GM23338 (cell line): ENCODE results near the gene PTAR1. TPM values are rescaled to one million over a fixed set of nuclear protein-coding genes. Genes with fewer than 3 reads are reported as not detected.

ENCODE experiments used
- ATAC-seq: fragments of 200-7000 bp; cut with Tn5 transposase; 3 replicates; pipeline ENCODE4 v1.9.1; 2020
- DNase-seq: peaks from one replicate; pipeline ENCODE4 v3.0.0-alpha.2; 2015; ENCODE audit warnings: low spot score
- H2AFZ ChIP-seq: fragments of 200-600 bp; sonication (generic); 2 replicates; pipeline ENCODE4 v1.8.0; 2016; ENCODE audit warnings: antibody characterized with exemption, mild to moderate bottlenecking, moderate library complexity
- H3F3A ChIP-seq: fragments of 200-600 bp; sonication (generic); replicated peaks from 2 replicates; pipeline ENCODE4 v1.8.0; 2017; ENCODE audit warnings: antibody characterized with exemption, mixed run types, low read depth
- H3K27ac ChIP-seq: fragments of 200-600 bp; sonication (generic); 2 replicates; pipeline ENCODE4 v1.6.1; 2016; ENCODE audit warnings: low read depth
- H3K27me3 ChIP-seq: fragments of 200-600 bp; sonication (generic); 2 replicates; pipeline ENCODE4 v1.8.0; 2016; ENCODE audit warnings: mild to moderate bottlenecking, mixed run types, moderate library complexity; ENCODE audit not compliant: insufficient read depth
- H3K36me3 ChIP-seq: fragments of 200-600 bp; sonication (generic); 2 replicates; pipeline ENCODE4 v1.8.0; 2016; ENCODE audit warnings: mild to moderate bottlenecking; ENCODE audit not compliant: insufficient read depth
- H3K4me1 ChIP-seq: fragments of 200-600 bp; sonication (generic); 2 replicates; pipeline ENCODE4 v1.8.0; 2016; ENCODE audit warnings: mild to moderate bottlenecking, moderate library complexity; ENCODE audit not compliant: insufficient read depth
- H3K4me2 ChIP-seq: fragments of 200-600 bp; sonication (generic); 2 replicates; pipeline ENCODE4 v1.7.1; 2017; ENCODE audit warnings: mixed run types
- H3K4me3 ChIP-seq: fragments of 200-600 bp; sonication (generic); 2 replicates; pipeline ENCODE4 v1.6.1; 2016; ENCODE audit warnings: mixed run types
- H3K79me2 ChIP-seq: fragments of 200-600 bp; sonication (generic); replicated peaks from 2 replicates; pipeline ENCODE4 v1.8.0; 2017; ENCODE audit warnings: mild to moderate bottlenecking; ENCODE audit not compliant: insufficient read depth
- H3K9me2 ChIP-seq: fragments of 200-600 bp; sonication (generic); 2 replicates; pipeline ENCODE4 v1.8.0; 2017; ENCODE audit not compliant: insufficient read depth
- H4K20me1 ChIP-seq: fragments of 200-600 bp; sonication (generic); replicated peaks from 2 replicates; pipeline ENCODE4 v1.8.0; 2017; ENCODE audit warnings: mild to moderate bottlenecking; ENCODE audit not compliant: insufficient read depth
- H3K27ac Mint-ChIP-seq: 2 replicates; pipeline ENCODE4 v1.8.0; 2020; ENCODE audit warnings: inconsistent platforms, mild to moderate bottlenecking, moderate library complexity, mixed read lengths
- H3K27me3 Mint-ChIP-seq: 3 replicates; pipeline ENCODE4 v1.8.0; 2022; ENCODE audit warnings: low read depth, mild to moderate bottlenecking, moderate library complexity, mixed read lengths, inconsistent platforms; ENCODE audit not compliant: insufficient read depth, poor library complexity
- H3K36me3 Mint-ChIP-seq: 3 replicates; pipeline ENCODE4 v1.8.0; 2021; ENCODE audit warnings: low read depth, mild to moderate bottlenecking, inconsistent platforms, moderate library complexity, mixed read lengths
- H3K4me1 Mint-ChIP-seq: 3 replicates; pipeline ENCODE4 v1.8.0; 2020; ENCODE audit warnings: mild to moderate bottlenecking, inconsistent platforms, mixed read lengths
- H3K4me3 Mint-ChIP-seq: 3 replicates; pipeline ENCODE4 v1.8.0; 2021; ENCODE audit warnings: moderate library complexity, mild to moderate bottlenecking, inconsistent platforms, mixed read lengths
- H3K9me3 Mint-ChIP-seq: 3 replicates; pipeline ENCODE4 v1.8.0; 2020; ENCODE audit warnings: moderate library complexity, mild to moderate bottlenecking, inconsistent platforms, mixed read lengths
- CREB1 ChIP-seq: fragments of 250-450 bp; sonication (Bioruptor Pico); IDR thresholded peaks from 2 replicates; pipeline ENCODE4 v1.5.0; 2020; ENCODE audit warnings: low read depth, mild to moderate bottlenecking, moderate library complexity
- EZH2 ChIP-seq: fragments of 200-600 bp; sonication (generic); IDR thresholded peaks from one replicate; pipeline ENCODE4 v1.8.0; 2017; ENCODE audit warnings: antibody characterized with exemption, mild to moderate bottlenecking, low read depth; ENCODE audit not compliant: unreplicated experiment
- EZH2phosphoT487 ChIP-seq: fragments of 200-600 bp; sonication (generic); IDR thresholded peaks from one replicate; pipeline ENCODE4 v1.8.1; 2018; ENCODE audit warnings: antibody characterized with exemption; ENCODE audit not compliant: unreplicated experiment
- JUNB ChIP-seq: IDR thresholded peaks from one replicate; pipeline ENCODE4 v1.6.1; 2016; ENCODE audit warnings: antibody characterized with exemption; ENCODE audit not compliant: unreplicated experiment
- NANOG ChIP-seq: IDR thresholded peaks from 2 replicates; pipeline ENCODE4 v1.6.1; 2016; ENCODE audit warnings: antibody characterized with exemption, borderline replicate concordance
- POLR2AphosphoS5 ChIP-seq: IDR thresholded peaks from 2 replicates; pipeline ENCODE4 v1.6.1; 2016; ENCODE audit warnings: antibody characterized with exemption, low read depth
- REST ChIP-seq: IDR thresholded peaks from one replicate; pipeline ENCODE4 v1.6.1; 2018; ENCODE audit warnings: antibody characterized with exemption; ENCODE audit not compliant: unreplicated experiment
- STAT1 ChIP-seq: IDR thresholded peaks from one replicate; pipeline ENCODE4 v1.6.1; 2016; ENCODE audit warnings: antibody characterized with exemption; ENCODE audit not compliant: unreplicated experiment
- ZNF114 ChIP-seq: fragments of 250-450 bp; sonication (Bioruptor Pico); IDR thresholded peaks from 2 replicates; pipeline ENCODE4 v1.5.0; 2020; ENCODE audit warnings: mild to moderate bottlenecking, moderate library complexity
- ZNF331 ChIP-seq: fragments of 250-450 bp; sonication (Bioruptor Pico); IDR thresholded peaks from 2 replicates; pipeline ENCODE4 v1.5.0; 2020; ENCODE audit warnings: low read depth, mild to moderate bottlenecking, moderate library complexity
- ZNF462 ChIP-seq: fragments of 250-450 bp; sonication (Bioruptor Pico); IDR thresholded peaks from 2 replicates; pipeline ENCODE4 v1.5.0; 2020; ENCODE audit warnings: mild to moderate bottlenecking, moderate library complexity
- polyA plus RNA-seq: library from polyadenylated mRNA; unstranded; fragments of >200 nt; fragmentation: Nextera tagmentation; extraction: Ambion mirVana; gene quantifications from 2 replicates; pipeline ENCODE4 v1.2.1, GENCODE V29; 2016
- total RNA-seq: library from RNA; depleted of rRNA; stranded (reverse); fragments of >200 nt; shearing (Covaris generic); gene quantifications from 2 replicates; pipeline ENCODE4 v1.2.3, GENCODE V29; 2014
- TF ChIP-seq, protein P1 (sequence below): IDR thresholded peaks from 2 replicates; pipeline ENCODE4 v1.6.1; 2016; ENCODE audit warnings: antibody characterized with exemption

Gene PTAR1
- total and polyA plus RNA-seq, 2 experiments from 2014 or later = 35.2 to 219 TPM

GRCh38 chr9:69750085-69750484 is 9.7 kb downstream of the PTAR1 start:
- no peak overlapping the region for H3K4me3 ChIP-seq
- peaks cover 58% of the 10 kb centered on the region for H3K4me1 Mint-ChIP-seq
- H3K27me3 Mint-ChIP-seq = peaks cover 5% of the 10 kb centered on the region
- no peak overlapping the region for H3K27ac ChIP-seq
- no peaks in the 10 kb centered on the region for H3K27me3 ChIP-seq
- peaks cover 74% of the 10 kb centered on the region for H3K4me1 ChIP-seq
- H2AFZ ChIP-seq = no peak overlapping the region
- H3K27ac Mint-ChIP-seq = peak overlapping the region; percentile 19; the same call in 1 of the 2 replicates
- TF ChIP-seq JUNB (no peak), CREB1 (CRISPR knock-in tag) (no peak), ZNF462 (CRISPR knock-in tag) (no peak), POLR2AphosphoS5 (no peak), STAT1 (no peak), ZNF114 (CRISPR knock-in tag) (no peak), NANOG (no peak), ZNF331 (no peak), EZH2phosphoT487 (no peak), REST (no peak), EZH2 (no peak)
- TF ChIP-seq, protein P1, sequence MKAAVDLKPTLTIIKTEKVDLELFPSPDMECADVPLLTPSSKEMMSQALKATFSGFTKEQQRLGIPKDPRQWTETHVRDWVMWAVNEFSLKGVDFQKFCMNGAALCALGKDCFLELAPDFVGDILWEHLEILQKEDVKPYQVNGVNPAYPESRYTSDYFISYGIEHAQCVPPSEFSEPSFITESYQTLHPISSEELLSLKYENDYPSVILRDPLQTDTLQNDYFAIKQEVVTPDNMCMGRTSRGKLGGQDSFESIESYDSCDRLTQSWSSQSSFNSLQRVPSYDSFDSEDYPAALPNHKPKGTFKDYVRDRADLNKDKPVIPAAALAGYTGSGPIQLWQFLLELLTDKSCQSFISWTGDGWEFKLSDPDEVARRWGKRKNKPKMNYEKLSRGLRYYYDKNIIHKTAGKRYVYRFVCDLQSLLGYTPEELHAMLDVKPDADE = no peak
- ATAC-seq (no peak), DNase-seq (no peak)
- no peaks in the 10 kb centered on the region for H3F3A ChIP-seq
- H3K4me3 Mint-ChIP-seq = no peak overlapping the region
- H3K9me3 Mint-ChIP-seq = no peaks in the 10 kb centered on the region
- H3K36me3 ChIP-seq = 0 out of 2 replicates have a peak, but pooled peaks cover 6% of the 10 kb centered on the region
- H4K20me1 ChIP-seq = peaks cover 22% of the 10 kb centered on the region; the same call in 1 of the 2 replicates
- no peaks in the 10 kb centered on the region for H3K9me2 ChIP-seq
- no peak overlapping the region for H3K4me2 ChIP-seq
- peaks cover 100% of the 10 kb centered on the region for H3K79me2 ChIP-seq
- peaks cover 28% of the 10 kb centered on the region; the same call in 2 of the 3 replicates for H3K36me3 Mint-ChIP-seq
